GM19193 (cell line): ENCODE results near the gene ZNF814.

Source experiments
- POLR2A ChIP-seq: IDR thresholded peaks from 4 replicates; pipeline ENCODE4 v1.6.1; 2011; ENCODE audit not compliant: insufficient read depth, insufficient read length; ENCODE audit errors: extremely low read depth

Gene ZNF814

GRCh38 chr19:57813919-57814504 is 74.8 kb downstream of the ZNF814 start:
- no peak for TF ChIP-seq POLR2A

GRCh38 chr19:57812226-57812625 is 76.6 kb downstream of the ZNF814 start:
- TF ChIP-seq POLR2A = no peak

DNA sequence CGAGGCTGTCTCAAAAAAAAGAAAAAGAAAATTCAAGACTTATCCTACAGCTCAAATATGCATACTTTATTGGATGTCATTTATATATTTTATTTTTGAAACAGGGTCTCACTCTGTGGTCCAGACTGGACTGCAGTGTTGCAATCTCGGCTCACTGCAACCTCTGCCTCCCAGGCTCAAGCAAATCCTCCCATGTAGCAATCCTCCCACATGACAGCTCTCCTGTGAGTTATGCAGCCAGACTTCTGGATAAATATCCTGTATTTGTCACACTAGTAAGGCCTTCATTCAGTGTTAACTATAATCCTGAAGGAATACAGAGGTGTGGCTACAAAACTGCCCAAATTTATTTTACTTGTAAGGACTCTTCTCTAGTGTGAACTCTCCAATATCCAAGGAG is 81.3 kb downstream of the ZNF814 start:
- TF ChIP-seq POLR2A = no peak

GRCh38 chr19:57803594-57804325 is 85.1 kb downstream of the ZNF814 start:
- TF ChIP-seq POLR2A = no peak

DNA sequence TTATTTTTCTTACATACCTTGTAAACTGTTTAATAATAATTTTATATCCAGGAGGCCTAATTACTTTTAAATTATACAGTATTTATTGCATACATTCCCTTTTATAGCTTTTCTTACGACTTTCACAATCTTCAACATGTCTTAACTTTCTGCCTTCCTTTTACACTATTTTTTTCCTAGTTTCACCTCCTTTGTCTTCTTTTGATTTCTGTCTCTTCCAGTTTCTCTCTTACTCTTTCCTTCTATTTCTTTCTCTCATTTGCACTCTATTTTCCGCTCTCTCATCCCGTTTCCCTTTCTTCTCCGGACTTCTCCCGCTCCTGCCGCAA is 85.6 kb downstream of the ZNF814 start:
- no peak for TF ChIP-seq POLR2A

GRCh38 chr19:57802269-57802668 is 86.6 kb downstream of the ZNF814 start:
- TF ChIP-seq POLR2A = no peak

DNA sequence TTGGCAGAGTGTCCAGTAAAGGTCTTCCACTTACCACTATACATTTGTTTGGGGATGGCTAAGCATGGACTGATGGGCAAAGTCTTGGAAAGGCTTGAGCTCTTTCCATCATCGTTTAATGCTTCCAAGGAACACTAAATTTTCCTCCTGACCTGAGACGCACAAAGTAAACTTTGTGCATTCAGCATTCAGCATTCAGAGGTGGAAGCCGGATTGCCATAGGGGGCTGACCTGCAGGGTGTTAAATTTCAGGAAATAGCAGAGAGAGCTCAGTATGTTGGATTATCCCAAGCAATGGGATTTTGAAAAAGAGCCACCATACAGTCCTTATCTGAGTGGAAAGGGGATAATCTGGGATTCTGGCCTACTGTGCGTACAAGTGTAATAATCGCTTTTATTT is 88.1 kb downstream of the ZNF814 start:
- TF ChIP-seq POLR2A = no peak
